ENCODE measurements around the gene EFNA3. TPM values are rescaled to one million over a fixed set of nuclear protein-coding genes. Genes with fewer than 3 reads are reported as not detected.

Gene EFNA3
- total RNA-seq, 4 donors from 2014 or later = 111 to 150 (median 129) TPM

DNA sequence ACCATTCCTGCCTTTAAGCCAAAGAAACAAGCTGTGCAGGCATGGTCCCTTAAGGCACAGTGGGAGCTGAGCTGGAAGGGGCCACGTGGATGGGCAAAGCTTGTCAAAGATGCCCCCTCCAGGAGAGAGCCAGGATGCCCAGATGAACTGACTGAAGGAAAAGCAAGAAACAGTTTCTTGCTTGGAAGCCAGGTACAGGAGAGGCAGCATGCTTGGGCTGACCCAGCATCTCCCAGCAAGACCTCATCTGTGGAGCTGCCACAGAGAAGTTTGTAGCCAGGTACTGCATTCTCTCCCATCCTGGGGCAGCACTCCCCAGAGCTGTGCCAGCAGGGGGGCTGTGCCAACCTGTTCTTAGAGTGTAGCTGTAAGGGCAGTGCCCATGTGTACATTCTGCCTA is 55.7 kb downstream of the EFNA3 start:
- no peak overlapping the region for H3K4me3 ChIP-seq (ENCODE audit: low read depth, poor library complexity, severe bottlenecking)
- intact Hi-C loops (cut with DNase I; ENCODE audit: low total_unique reads) = no loop called here
- no peak for DNase-seq (ENCODE audit: low spot score in 2 of 2)
- WGBS, 2 donors = 21 to 47% methylated on average over 1 of the region's 1 CpG
- TF ChIP-seq, protein P1, sequence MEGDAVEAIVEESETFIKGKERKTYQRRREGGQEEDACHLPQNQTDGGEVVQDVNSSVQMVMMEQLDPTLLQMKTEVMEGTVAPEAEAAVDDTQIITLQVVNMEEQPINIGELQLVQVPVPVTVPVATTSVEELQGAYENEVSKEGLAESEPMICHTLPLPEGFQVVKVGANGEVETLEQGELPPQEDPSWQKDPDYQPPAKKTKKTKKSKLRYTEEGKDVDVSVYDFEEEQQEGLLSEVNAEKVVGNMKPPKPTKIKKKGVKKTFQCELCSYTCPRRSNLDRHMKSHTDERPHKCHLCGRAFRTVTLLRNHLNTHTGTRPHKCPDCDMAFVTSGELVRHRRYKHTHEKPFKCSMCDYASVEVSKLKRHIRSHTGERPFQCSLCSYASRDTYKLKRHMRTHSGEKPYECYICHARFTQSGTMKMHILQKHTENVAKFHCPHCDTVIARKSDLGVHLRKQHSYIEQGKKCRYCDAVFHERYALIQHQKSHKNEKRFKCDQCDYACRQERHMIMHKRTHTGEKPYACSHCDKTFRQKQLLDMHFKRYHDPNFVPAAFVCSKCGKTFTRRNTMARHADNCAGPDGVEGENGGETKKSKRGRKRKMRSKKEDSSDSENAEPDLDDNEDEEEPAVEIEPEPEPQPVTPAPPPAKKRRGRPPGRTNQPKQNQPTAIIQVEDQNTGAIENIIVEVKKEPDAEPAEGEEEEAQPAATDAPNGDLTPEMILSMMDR (IDR thresholded peaks at IDR 0.05) = no peak
- TF ChIP-seq POLR2A (IDR thresholded peaks at IDR 0.05) = no peak

DNA sequence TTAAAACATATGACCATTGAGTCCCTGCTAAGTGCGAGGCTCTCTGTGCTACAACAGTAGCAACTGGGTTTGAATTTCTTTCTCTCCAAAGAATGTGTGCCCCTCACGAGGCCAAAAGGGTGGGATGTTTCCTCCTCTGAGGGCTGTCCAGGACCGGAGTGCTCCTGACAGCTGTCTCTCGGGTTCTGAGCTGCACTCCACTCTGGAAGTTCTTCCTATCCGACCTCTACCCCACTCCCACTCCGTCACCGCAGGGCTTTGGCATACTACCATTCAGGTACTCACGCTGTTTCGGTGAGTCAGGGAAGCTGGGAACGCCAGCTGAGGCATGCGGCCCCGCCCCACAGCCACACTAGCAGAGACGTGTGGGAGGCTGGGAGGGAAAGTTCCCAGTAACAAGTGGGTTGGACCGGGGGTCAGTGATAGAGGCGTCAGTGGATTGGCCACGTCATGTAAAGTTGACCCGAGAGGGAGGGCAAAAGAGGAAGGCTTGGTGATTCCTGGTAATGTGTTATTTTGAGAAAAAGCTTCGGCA is 56.3 kb downstream of the EFNA3 start:
- WGBS, 2 donors = 4 to 7% methylated on average over 18 of the region's 18 CpGs
- intact Hi-C loops (cut with DNase I; ENCODE audit: low total_unique reads) = no loop called here
- H3K4me3 ChIP-seq (ENCODE audit: low read depth, poor library complexity, severe bottlenecking) = peak overlapping the region; percentile 60
- no peak for TF ChIP-seq POLR2A (IDR thresholded peaks at IDR 0.05)
- TF ChIP-seq, protein P1 (IDR thresholded peaks at IDR 0.05) = no peak
- peak; percentile 94 to 97 for DNase-seq (ENCODE audit: low spot score in 2 of 2)

DNA sequence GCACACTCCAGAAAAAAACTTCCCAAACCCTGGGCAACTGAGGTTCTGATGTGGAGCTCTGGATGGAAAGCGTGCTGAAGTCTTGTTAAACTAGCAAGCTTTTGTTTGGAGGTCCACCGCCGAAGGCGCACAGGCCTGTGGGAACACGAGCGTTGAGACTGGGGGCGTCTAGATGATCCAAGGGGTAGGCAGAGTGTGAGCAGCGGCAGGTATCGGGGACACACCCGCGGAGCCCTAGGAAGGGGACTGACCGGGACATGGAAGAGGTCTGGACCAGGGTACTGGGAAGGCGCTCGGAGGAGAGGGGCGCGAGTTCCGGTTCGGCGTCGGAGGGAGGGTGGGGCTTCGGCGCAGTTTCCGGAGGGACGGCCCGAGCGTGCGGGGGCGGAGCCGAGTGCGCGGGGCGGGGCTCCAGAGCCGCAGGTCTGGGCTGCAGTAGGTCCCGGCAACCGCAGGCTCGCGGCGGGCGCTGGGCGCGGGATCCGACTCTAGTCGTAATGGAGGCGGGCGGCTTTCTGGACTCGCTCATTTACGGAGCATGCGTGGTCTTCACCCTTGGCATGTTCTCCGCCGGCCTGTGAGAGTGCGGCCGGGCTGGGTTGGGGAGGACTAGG is 56.9 kb downstream of the EFNA3 start, which contains the start of gene SLC50A1:
Gene SLC50A1 (plus strand): TSS at position 438 of the 614 bp plus-strand sequence. CDS start 60 bp downstream, at position 498.
- peak; percentile 91 to 99 for DNase-seq (ENCODE audit: low spot score in 2 of 2)
- TF ChIP-seq POLR2A (IDR thresholded peaks at IDR 0.05) = peak in 1 of 2 donors; percentile 63
- TF ChIP-seq, protein P1 (IDR thresholded peaks at IDR 0.05) = no peak
- 1 to 2% methylated on average over 45 to 51 of the region's 52 CpGs for WGBS, 2 donors
- peak within 1 kb of the TSS; percentile 60 for H3K4me3 ChIP-seq (ENCODE audit: low read depth, poor library complexity, severe bottlenecking)
- intact Hi-C loops (cut with DNase I; ENCODE audit: low total_unique reads) = no loop called here

DNA sequence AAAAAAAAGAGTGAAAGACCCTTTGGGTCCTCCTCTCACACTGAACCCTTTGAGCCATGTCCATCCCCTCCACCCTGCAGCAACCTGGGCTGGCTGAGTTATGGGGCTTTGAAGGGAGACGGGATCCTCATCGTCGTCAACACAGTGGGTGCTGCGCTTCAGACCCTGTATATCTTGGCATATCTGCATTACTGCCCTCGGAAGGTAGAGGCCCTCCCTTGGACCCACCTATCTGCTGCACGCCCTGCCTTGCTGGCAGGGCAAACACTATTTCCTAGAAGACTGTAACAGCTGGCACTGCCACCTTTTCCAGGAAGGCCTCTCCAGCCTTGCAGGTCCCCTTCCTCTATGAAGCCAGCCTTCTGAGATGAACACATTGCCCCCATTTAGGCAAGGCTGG is 58.1 kb downstream of the EFNA3 start:
- no peak for DNase-seq (ENCODE audit: low spot score in 2 of 2)
- TF ChIP-seq, protein P1 (IDR thresholded peaks at IDR 0.05) = no peak
- no peak for TF ChIP-seq POLR2A (IDR thresholded peaks at IDR 0.05)
- peak overlapping the region; percentile 60 for H3K4me3 ChIP-seq (ENCODE audit: low read depth, poor library complexity, severe bottlenecking)
- intact Hi-C loops (cut with DNase I; ENCODE audit: low total_unique reads) = no loop called here
- WGBS, 2 donors = 15 to 24% methylated on average over 6 of the region's 6 CpGs

Other genes starting within 250 kb of the EFNA3 start
- gene KCNN3, start 208.6 kb upstream of the EFNA3 start, total RNA-seq = 1 to 10 TPM in 1 of 4 donors, under 1 TPM in 3; 0.13 to 2.1 (median 0.36) TPM
- gene PMVK, start 142.1 kb upstream of the EFNA3 start, total RNA-seq = 10 to 100 TPM; 20.6 to 37.0 (median 33.3) TPM
- 10 to 100 TPM; 52.1 to 84.1 (median 63.7) TPM for gene PBXIP1, start 122.7 kb upstream of the EFNA3 start, total RNA-seq
- gene PYGO2, start 117.1 kb upstream of the EFNA3 start, total RNA-seq = 10 to 100 TPM; 31.9 to 38.0 (median 36.3) TPM
- 10 to 100 TPM; 45.4 to 68.9 (median 66.4) TPM for gene SHC1, start 108.1 kb upstream of the EFNA3 start, total RNA-seq
- 10 to 100 TPM; 40.0 to 58.7 (median 45.3) TPM for gene CKS1B, start 104.2 kb upstream of the EFNA3 start, total RNA-seq
- gene FLAD1, start 95.5 kb upstream of the EFNA3 start, total RNA-seq = 10 to 100 TPM; 38.7 to 45.3 (median 41.6) TPM
- gene LENEP, start 85.3 kb upstream of the EFNA3 start, total RNA-seq = 1 to 10 TPM in 1 of 4 donors, not detected in 3; 1.4 TPM
- 100 to 1,000 TPM; 270 to 295 (median 286) TPM for gene ZBTB7B, start 76.0 kb upstream of the EFNA3 start, total RNA-seq
- 10 to 100 TPM in 1 of 4 donors, 1 to 10 TPM in 3; 3.8 to 11.5 (median 6.3) TPM for gene DCST2, start 45.1 kb upstream of the EFNA3 start, total RNA-seq
- 1 to 10 TPM in 2 of 4 donors, under 1 TPM in 2; 0.38 to 3.6 (median 0.87) TPM for gene DCST1, start 45.0 kb upstream of the EFNA3 start, total RNA-seq
- 100 to 1,000 TPM; 232 to 289 (median 279) TPM for gene ADAM15, start 27.5 kb upstream of the EFNA3 start, total RNA-seq
- 10 to 100 TPM; 29.5 to 66.6 (median 52.9) TPM for gene EFNA4, start 15.1 kb upstream of the EFNA3 start, total RNA-seq
- gene EFNA1, start 49.0 kb downstream of the EFNA3 start, total RNA-seq = 100 to 1,000 TPM; 125 to 235 (median 185) TPM
- gene SLC50A1, start 57.0 kb downstream of the EFNA3 start, total RNA-seq = 10 to 100 TPM; 33.3 to 59.4 (median 43.7) TPM
- 10 to 100 TPM; 19.2 to 74.7 (median 36.9) TPM for gene DPM3, start 61.7 kb downstream of the EFNA3 start, total RNA-seq
- 100 to 1,000 TPM in 2 of 4 donors, 10 to 100 TPM in 2; 48.6 to 109 (median 97.6) TPM for gene KRTCAP2, start 94.5 kb downstream of the EFNA3 start, total RNA-seq
- gene TRIM46, start 95.0 kb downstream of the EFNA3 start, total RNA-seq = 1 to 10 TPM in 1 of 4 donors, under 1 TPM in 2, not detected in 1; 0.17 to 1.2 (median 0.62) TPM
- gene THBS3, start 129.1 kb downstream of the EFNA3 start, total RNA-seq = 10 to 100 TPM; 15.6 to 26.6 (median 20.2) TPM
- gene MTX1, start 129.9 kb downstream of the EFNA3 start, total RNA-seq = 10 to 100 TPM; 20.5 to 54.8 (median 40.8) TPM
- gene ENTREP3, start 176.6 kb downstream of the EFNA3 start, total RNA-seq = 10 to 100 TPM in 3 of 4 donors, 1 to 10 TPM in 1; 9.6 to 26.0 (median 18.7) TPM
- 10 to 100 TPM; 67.8 to 96.9 (median 87.6) TPM for gene SCAMP3, start 183.5 kb downstream of the EFNA3 start, total RNA-seq
- gene CLK2, start 194.7 kb downstream of the EFNA3 start, total RNA-seq = 10 to 100 TPM; 24.6 to 55.8 (median 38.0) TPM
- 1 to 10 TPM; 5.4 to 8.5 (median 6.4) TPM for gene HCN3, start 198.6 kb downstream of the EFNA3 start, total RNA-seq
- 1 to 10 TPM in 2 of 4 donors, under 1 TPM in 2; 0.13 to 1.7 (median 0.77) TPM for gene PKLR, start 222.6 kb downstream of the EFNA3 start, total RNA-seq
- gene FDPS, start 230.0 kb downstream of the EFNA3 start, total RNA-seq = 100 to 1,000 TPM in 3 of 4 donors, 10 to 100 TPM in 1; 98.5 to 185 (median 141) TPM
- gene RUSC1, start 242.1 kb downstream of the EFNA3 start, total RNA-seq = 10 to 100 TPM; 33.7 to 42.2 (median 41.1) TPM